OCI-LY1 (cell line): ENCODE results near the gene RALGPS1.

ENCODE experiments used
- H2AFZ ChIP-seq: fragments of 200-600 bp; sonication (generic), shearing (Covaris generic); 2 replicates; pipeline ENCODE4 v1.6.0; 2014; ENCODE audit warnings: antibody characterized with exemption, mild to moderate bottlenecking, low read length
- H3F3A ChIP-seq: fragments of 200-600 bp; sonication (generic), shearing (Covaris generic); 2 replicates; pipeline ENCODE4 v1.6.0; 2014; ENCODE audit warnings: mild to moderate bottlenecking, antibody characterized with exemption, low read length, moderate library complexity; ENCODE audit not compliant: insufficient read depth
- H3K27ac ChIP-seq: fragments of 200-600 bp; sonication (generic); 2 replicates; pipeline ENCODE4 v1.5.1; 2014; ENCODE audit warnings: low read length, mixed run types, mild to moderate bottlenecking, low read depth; ENCODE audit not compliant: poor library complexity, severe bottlenecking
- H3K27me3 ChIP-seq: fragments of 200-600 bp; sonication (generic); 2 replicates; pipeline ENCODE4 v1.6.0; 2014; ENCODE audit warnings: antibody characterized with exemption, mild to moderate bottlenecking, low read length, moderate library complexity; ENCODE audit not compliant: insufficient read depth
- H3K36me3 ChIP-seq: fragments of 200-600 bp; sonication (generic); 2 replicates; pipeline ENCODE4 v1.6.1; 2014; ENCODE audit warnings: mild to moderate bottlenecking, antibody characterized with exemption, low read length, moderate library complexity, mixed read lengths; ENCODE audit not compliant: insufficient read depth
- H3K4me1 ChIP-seq: fragments of 200-600 bp; sonication (generic); 2 replicates; pipeline ENCODE4 v1.5.1; 2014; ENCODE audit warnings: mild to moderate bottlenecking, low read length, moderate library complexity; ENCODE audit not compliant: insufficient read depth, severe bottlenecking
- H3K4me2 ChIP-seq: fragments of 200-600 bp; sonication (generic), shearing (Covaris generic); 2 replicates; pipeline ENCODE4 v1.6.1; 2014; ENCODE audit warnings: low read length
- H3K4me3 ChIP-seq: fragments of 200-600 bp; sonication (generic); 2 replicates; pipeline ENCODE4 v1.5.1; 2014; ENCODE audit warnings: low read length, low read depth, mild to moderate bottlenecking, mixed read lengths; ENCODE audit not compliant: poor library complexity, severe bottlenecking
- H3K79me2 ChIP-seq: fragments of 200-600 bp; shearing (Covaris generic); 2 replicates; pipeline ENCODE4 v1.6.1; 2016; ENCODE audit warnings: mixed run types, low read length, mixed read lengths; ENCODE audit not compliant: insufficient read depth
- H3K9ac ChIP-seq: fragments of 200-600 bp; sonication (generic), shearing (Covaris generic); 2 replicates; pipeline ENCODE4 v1.6.1; 2014; ENCODE audit warnings: mild to moderate bottlenecking, low read length, mixed read lengths
- H3K9me2 ChIP-seq: fragments of 200-600 bp; sonication (generic), shearing (Covaris generic); 2 replicates; pipeline ENCODE4 v1.6.1; 2014; ENCODE audit warnings: low read depth, mild to moderate bottlenecking, low read length, mixed read lengths
- H3K9me3 ChIP-seq: fragments of 200-600 bp; shearing (Covaris generic); 2 replicates; pipeline ENCODE4 v1.6.1; 2014; ENCODE audit warnings: low read length, mixed read lengths
- H4K20me1 ChIP-seq: fragments of 200-600 bp; sonication (generic), shearing (Covaris generic); 2 replicates; pipeline ENCODE4 v1.6.0; 2016; ENCODE audit warnings: mild to moderate bottlenecking, low read length; ENCODE audit not compliant: insufficient read depth
- EZH2 ChIP-seq: fragments of 200-600 bp; sonication (generic), shearing (Covaris generic); IDR thresholded peaks from 2 replicates; pipeline ENCODE4 v1.8.0; 2017; ENCODE audit warnings: borderline replicate concordance, mixed run types, mild to moderate bottlenecking, antibody characterized with exemption, low read length, moderate library complexity, mixed read lengths
- TF ChIP-seq, protein P1 (sequence below): fragments of 200-600 bp; sonication (generic), shearing (Covaris generic); IDR thresholded peaks from 2 replicates; pipeline ENCODE4 v1.5.1; 2017; ENCODE audit warnings: mild to moderate bottlenecking, antibody characterized with exemption, low read length, moderate library complexity, mixed read lengths

RALGPS1 gene

DNA sequence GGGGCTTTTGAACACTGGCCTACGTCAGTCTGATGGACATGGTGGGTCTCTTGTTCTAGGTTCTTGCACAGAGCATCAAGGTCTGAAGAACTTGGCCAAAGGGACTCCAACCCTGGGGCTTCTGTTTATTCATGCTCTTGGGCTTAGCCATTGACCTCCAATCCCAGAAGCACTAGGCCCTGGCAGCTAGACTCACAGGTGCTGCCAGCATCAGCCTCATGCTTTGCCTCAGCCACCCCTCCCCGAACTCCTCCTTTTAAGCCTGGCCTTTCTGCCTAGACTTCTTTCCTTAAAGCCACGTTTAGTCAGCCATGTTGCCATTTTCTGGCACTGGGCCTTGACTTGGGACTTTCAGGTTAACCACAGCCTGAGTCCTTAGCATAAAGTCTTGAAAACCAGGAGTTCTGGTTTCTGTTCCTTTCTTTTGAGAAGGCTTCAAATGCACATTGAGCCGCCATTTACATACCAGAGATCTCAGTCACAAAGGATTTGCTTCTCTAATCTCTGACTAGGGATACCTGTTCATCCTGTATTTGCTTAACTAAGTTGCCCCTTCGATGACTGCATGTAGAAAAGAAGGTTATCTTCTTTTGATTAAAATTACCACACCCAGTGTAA lies 153.1 kb downstream of the RALGPS1 start:
- no peaks in the 10 kb centered on the region for H3F3A ChIP-seq

DNA sequence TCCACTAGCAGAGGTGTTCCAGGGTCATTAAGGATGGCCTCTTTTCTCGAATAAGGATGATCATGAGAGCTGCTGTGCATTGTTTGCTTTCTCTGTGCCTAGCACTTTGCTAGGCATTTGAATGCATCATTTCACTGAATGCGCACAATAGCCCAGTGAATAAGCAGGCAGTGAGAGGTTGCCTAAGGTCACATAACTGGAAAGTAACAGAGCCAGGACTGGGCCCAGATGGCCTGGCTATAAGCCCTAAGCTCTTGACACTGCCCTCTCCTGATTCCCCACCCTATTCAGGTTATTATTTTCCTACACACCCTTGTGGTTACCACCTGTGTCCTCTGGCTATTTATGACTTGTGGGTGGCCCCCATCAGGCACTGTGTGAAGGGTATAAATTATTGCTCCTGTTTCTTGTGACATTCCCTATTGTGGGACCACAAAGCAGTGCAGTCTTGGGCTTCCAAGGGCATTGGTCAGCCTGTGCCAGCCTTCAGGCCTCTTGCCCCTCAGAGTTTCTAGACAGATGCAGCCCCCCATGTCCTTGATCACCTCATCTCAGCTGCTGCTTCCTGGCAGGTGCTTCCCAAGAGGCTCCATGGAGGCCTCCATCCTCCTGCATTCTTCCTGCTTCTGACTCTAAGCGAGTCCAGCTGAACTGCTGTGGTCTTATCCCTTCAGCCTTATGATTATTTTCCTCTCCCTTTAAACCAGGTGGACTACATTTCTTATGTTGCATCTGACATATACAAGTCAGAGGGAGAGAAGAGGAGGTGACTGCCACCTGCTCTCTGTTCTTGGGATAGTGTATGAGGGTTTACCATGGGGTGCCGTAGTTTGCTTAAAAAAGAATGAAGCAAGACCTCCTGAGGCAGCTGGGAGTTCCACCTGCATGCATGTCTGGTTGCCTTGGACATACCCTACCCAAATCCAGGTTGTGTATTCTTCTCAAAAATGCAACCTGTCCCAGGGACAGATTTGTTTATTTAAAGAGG lies 160.3 kb downstream of the RALGPS1 start:
- no peaks in the 10 kb centered on the region for H3K79me2 ChIP-seq
- TF ChIP-seq EZH2, result no peak
- TF ChIP-seq, protein P1, sequence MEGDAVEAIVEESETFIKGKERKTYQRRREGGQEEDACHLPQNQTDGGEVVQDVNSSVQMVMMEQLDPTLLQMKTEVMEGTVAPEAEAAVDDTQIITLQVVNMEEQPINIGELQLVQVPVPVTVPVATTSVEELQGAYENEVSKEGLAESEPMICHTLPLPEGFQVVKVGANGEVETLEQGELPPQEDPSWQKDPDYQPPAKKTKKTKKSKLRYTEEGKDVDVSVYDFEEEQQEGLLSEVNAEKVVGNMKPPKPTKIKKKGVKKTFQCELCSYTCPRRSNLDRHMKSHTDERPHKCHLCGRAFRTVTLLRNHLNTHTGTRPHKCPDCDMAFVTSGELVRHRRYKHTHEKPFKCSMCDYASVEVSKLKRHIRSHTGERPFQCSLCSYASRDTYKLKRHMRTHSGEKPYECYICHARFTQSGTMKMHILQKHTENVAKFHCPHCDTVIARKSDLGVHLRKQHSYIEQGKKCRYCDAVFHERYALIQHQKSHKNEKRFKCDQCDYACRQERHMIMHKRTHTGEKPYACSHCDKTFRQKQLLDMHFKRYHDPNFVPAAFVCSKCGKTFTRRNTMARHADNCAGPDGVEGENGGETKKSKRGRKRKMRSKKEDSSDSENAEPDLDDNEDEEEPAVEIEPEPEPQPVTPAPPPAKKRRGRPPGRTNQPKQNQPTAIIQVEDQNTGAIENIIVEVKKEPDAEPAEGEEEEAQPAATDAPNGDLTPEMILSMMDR, result no peak

More for the DNA sequence above, 153.1 kb downstream of the RALGPS1 start:
- no peaks in the 10 kb centered on the region for H3K79me2 ChIP-seq
- H3K4me2 ChIP-seq, result no peak overlapping the region
- H2AFZ ChIP-seq, result no peak overlapping the region
- no peaks in the 10 kb centered on the region for H3K4me1 ChIP-seq
- peaks cover 5% of the 10 kb centered on the region; the same call in 1 of the 2 replicates for H3K9me3 ChIP-seq
- no peaks in the 10 kb centered on the region for H3K27me3 ChIP-seq
- H3K9me2 ChIP-seq, result no peaks in the 10 kb centered on the region
- no peak overlapping the region for H3K4me3 ChIP-seq
- no peak overlapping the region for H3K9ac ChIP-seq
- H3K27ac ChIP-seq, result no peak overlapping the region
- TF ChIP-seq, protein P1, result no peak
- TF ChIP-seq EZH2, result no peak
- no peaks in the 10 kb centered on the region for H4K20me1 ChIP-seq
- H3K36me3 ChIP-seq, result no peaks in the 10 kb centered on the region

DNA sequence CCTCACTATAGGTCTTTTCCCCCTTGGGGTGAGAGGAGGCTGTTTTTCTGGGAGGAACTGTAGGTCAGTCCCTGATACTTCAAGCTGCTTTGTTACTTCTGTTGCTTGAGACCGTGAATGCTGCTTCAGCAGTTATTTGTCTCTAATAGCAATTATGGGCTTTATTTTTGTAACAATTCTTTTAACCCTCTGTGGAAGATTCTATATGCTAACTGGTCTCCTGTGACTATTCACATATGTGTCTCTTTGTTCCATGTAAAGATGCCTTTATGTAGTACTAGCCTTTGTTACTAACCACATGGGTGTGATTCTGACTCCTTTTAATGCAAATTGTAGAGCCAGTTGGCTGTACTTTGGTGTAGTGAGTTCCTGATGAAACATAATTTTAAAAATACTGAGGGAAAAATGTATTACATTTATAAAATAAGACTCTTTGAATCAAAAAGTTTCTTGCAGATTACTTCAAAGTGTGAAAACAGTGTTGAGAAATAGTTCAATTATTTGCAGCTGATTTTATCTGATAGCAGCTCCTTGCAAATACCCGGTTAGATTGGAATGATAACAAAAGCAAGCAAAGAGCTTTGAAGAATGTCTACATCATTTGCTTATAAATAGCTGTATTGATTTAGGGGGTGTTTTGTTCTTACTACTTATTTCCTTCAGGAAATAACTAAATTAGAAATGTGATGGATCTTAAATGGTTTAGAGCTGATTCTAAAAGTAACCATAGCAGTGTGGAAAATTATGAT lies 161.2 kb downstream of the RALGPS1 start:
- H3K4me2 ChIP-seq, result no peak overlapping the region
- no peaks in the 10 kb centered on the region for H3K36me3 ChIP-seq
- H3K9ac ChIP-seq, result no peak overlapping the region
- no peaks in the 10 kb centered on the region for H3F3A ChIP-seq
- H3K4me3 ChIP-seq, result no peak overlapping the region
- H4K20me1 ChIP-seq, result no peaks in the 10 kb centered on the region
- H2AFZ ChIP-seq, result no peak overlapping the region
- H3K27ac ChIP-seq, result no peak overlapping the region
- H3K9me2 ChIP-seq, result no peaks in the 10 kb centered on the region
- no peaks in the 10 kb centered on the region for H3K27me3 ChIP-seq
- TF ChIP-seq EZH2, result no peak
- peaks cover 5% of the 10 kb centered on the region; the same call in 1 of the 2 replicates for H3K9me3 ChIP-seq
- H3K79me2 ChIP-seq, result no peaks in the 10 kb centered on the region
- H3K4me1 ChIP-seq, result no peaks in the 10 kb centered on the region

More for the DNA sequence above, 160.3 kb downstream of the RALGPS1 start:
- H3K4me3 ChIP-seq, result no peak overlapping the region
- H3K27ac ChIP-seq, result no peak overlapping the region
- peaks cover 5% of the 10 kb centered on the region; the same call in 1 of the 2 replicates for H3K9me3 ChIP-seq
- no peaks in the 10 kb centered on the region for H3K27me3 ChIP-seq
- H3K4me1 ChIP-seq, result no peaks in the 10 kb centered on the region
- H3K9me2 ChIP-seq, result no peaks in the 10 kb centered on the region
- H3K4me2 ChIP-seq, result no peak overlapping the region
- no peaks in the 10 kb centered on the region for H3K36me3 ChIP-seq
- no peaks in the 10 kb centered on the region for H3F3A ChIP-seq
- H2AFZ ChIP-seq, result no peak overlapping the region
- no peaks in the 10 kb centered on the region for H4K20me1 ChIP-seq
- no peak overlapping the region for H3K9ac ChIP-seq
